ENCODE results near the gene MTFMT. TPM values are rescaled to one million over a fixed set of nuclear protein-coding genes. Genes with fewer than 3 reads are reported as not detected.

Gene MTFMT
- total and polyA plus RNA-seq, 2 of the 13 experiments (the other 11 are each of a cell fraction or from before 2014, with no cell fraction given), result 9.9 to 23.2 TPM

- TF ChIP-seq TIGD3 (CRISPR knock-in tag; IDR thresholded peaks at IDR 0.05; ENCODE audit: borderline replicate concordance) (no peak), FIP1L1 (IDR thresholded peaks at IDR 0.05; ENCODE audit: borderline replicate concordance, insufficient read depth, low read depth, low read length) (no peak), ONECUT2 (CRISPR knock-in tag; IDR thresholded peaks at IDR 0.05) (no peak), LBX2 (CRISPR knock-in tag; IDR thresholded peaks at IDR 0.05; ENCODE audit: borderline replicate concordance) (no peak), DZIP1 (CRISPR knock-in tag; IDR thresholded peaks at IDR 0.05) (no peak), RERE (CRISPR knock-in tag; IDR thresholded peaks at IDR 0.05; ENCODE audit: low read depth) (no peak), ZZZ3 (CRISPR knock-in tag; IDR thresholded peaks at IDR 0.05; ENCODE audit: borderline replicate concordance) (no peak), NBN (conservative IDR thresholded peaks at IDR 0.05) (no peak), ZNF574 (CRISPR knock-in tag; IDR thresholded peaks at IDR 0.05) (peak; percentile 77), ASH2L (IDR thresholded peaks at IDR 0.05; ENCODE audit: insufficient read length, low read depth, low read length) (peak; percentile 80), KAT8 (CRISPR knock-in tag; IDR thresholded peaks at IDR 0.05) (peak; percentile 24; the same call in 1 of the 2 replicates), PITX1 (CRISPR knock-in tag; IDR thresholded peaks at IDR 0.05) (no peak), ZNF644 (CRISPR knock-in tag; IDR thresholded peaks at IDR 0.05; ENCODE audit: low read depth) (no peak), ZSCAN20 (CRISPR knock-in tag; IDR thresholded peaks at IDR 0.05; ENCODE audit: borderline replicate concordance) (no peak)
Observed at GRCh38 chr15:64989416-64990167, 39.8 kb downstream of the MTFMT start, which contains the start of gene SPG21 (continued).
